Activated CD4-positive, alpha-beta T cell treated with anti-CD3 and anti-CD28 coated beads for 24 hours (primary cell): ENCODE data around the gene JPH4.
"Not testable (repeated sequence)": the region's sequence is repeated elsewhere in the genome, so short reads cannot be mapped to it uniquely, and the experiment has no call there.

Experiments used
- DNase-seq, 2 donors: peaks; one replicate each; pipeline ENCODE4 v3.0.0-alpha.2; 2020; ENCODE audit warnings: low read depth in 2 of 2

Gene JPH4

GRCh38 chr14:23578560-23579310, at the start of gene JPH4:
TSS of gene JPH4 (minus strand) at chr14:23578790. CDS start at chr14:23577453, 1,337 bp downstream.
- DNase-seq: no peak

- DNase-seq: no peak
Observed at GRCh38 chr14:23627961-23628360, 49.4 kb upstream of the JPH4 start.

GRCh38 chr14:23626946-23627345, 48.4 kb upstream of the JPH4 start:
- DNase-seq: no peak

GRCh38 chr14:23624830-23625404, 46.3 kb upstream of the JPH4 start:
- no peak for DNase-seq

- no peak for DNase-seq
Observed at GRCh38 chr14:23623962-23624361, 45.4 kb upstream of the JPH4 start.

GRCh38 chr14:23622990-23623389, 44.4 kb upstream of the JPH4 start:
- DNase-seq: no peak

- DNase-seq: no peak
Observed at GRCh38 chr14:23621932-23622730, 43.5 kb upstream of the JPH4 start.

GRCh38 chr14:23621204-23621931, 42.8 kb upstream of the JPH4 start:
- DNase-seq: no peak

- no peak for DNase-seq
Observed at GRCh38 chr14:23620177-23620702, 41.6 kb upstream of the JPH4 start.

- DNase-seq: no peak
Observed at GRCh38 chr14:23618415-23618988, 39.9 kb upstream of the JPH4 start.

GRCh38 chr14:23617539-23617938, 38.9 kb upstream of the JPH4 start:
- DNase-seq: no peak

GRCh38 chr14:23615856-23616255, 37.3 kb upstream of the JPH4 start:
- DNase-seq: no peak

- DNase-seq: no peak
Observed at GRCh38 chr14:23614395-23614828, 35.8 kb upstream of the JPH4 start.

- no peak for DNase-seq
Observed at GRCh38 chr14:23613242-23614070, 34.9 kb upstream of the JPH4 start.

- no peak for DNase-seq
Observed at GRCh38 chr14:23612802-23613201, 34.2 kb upstream of the JPH4 start.

- DNase-seq: no peak
Observed at GRCh38 chr14:23612354-23612732, 33.8 kb upstream of the JPH4 start.

- no peak for DNase-seq
Observed at GRCh38 chr14:23610815-23611289, 32.3 kb upstream of the JPH4 start.

- no peak for DNase-seq
Observed at GRCh38 chr14:23610090-23610814, 31.7 kb upstream of the JPH4 start.

- not testable (repeated sequence) for DNase-seq
Observed at GRCh38 chr14:23609411-23610089, 31.0 kb upstream of the JPH4 start.
